ENCODE results near the gene IKBKE.
A peak's percentile ranks its signal among the peaks of the same experiment; 100 is the strongest.

IKBKE gene

GRCh38 chr1:206455289-206455665, 15.0 kb upstream of the IKBKE start:
- no peak for DNase-seq (ENCODE audit: low read depth)

GRCh38 chr1:206455666-206456344, 14.5 kb upstream of the IKBKE start:
- no peak for DNase-seq (ENCODE audit: low read depth)

DNA sequence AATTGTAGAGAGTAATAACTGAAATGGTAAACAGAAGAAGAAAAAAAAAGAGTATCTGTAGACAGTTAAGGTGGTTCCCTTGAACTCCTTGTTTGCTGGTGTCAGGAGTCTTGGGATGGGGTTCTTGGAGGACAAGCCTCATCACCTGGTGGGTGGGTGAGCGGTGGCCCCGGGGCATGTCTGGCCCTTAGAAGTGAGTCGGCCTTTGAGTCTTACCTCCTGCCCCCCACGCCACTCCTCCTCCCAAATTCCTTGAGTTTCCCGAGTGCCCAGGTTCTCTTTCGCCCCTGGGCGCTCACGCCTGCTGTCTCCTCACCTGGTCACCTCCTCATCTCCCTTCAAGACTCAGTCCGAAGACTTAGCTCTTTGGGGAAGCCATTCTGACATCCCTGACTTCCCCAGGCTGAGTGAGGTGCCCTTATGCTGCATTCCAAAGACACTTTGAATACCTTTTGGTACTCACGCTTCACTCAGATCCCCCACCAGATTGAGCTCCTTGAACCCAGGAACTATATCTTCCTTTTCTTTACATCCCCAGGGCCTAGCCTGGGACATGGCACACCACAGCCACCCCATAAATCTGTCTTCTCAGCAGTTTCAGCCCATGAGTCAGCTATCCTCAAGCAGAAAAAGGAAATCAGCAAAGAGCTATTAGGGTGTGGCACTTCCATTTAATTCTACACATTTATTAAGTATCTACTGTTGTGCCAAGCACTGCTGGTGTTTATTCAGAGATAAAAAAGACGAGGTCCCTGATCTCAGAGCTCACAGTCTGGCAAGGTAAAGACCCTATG, 13.5 kb upstream of the IKBKE start:
- DNase-seq (ENCODE audit: low read depth): no peak

DNA sequence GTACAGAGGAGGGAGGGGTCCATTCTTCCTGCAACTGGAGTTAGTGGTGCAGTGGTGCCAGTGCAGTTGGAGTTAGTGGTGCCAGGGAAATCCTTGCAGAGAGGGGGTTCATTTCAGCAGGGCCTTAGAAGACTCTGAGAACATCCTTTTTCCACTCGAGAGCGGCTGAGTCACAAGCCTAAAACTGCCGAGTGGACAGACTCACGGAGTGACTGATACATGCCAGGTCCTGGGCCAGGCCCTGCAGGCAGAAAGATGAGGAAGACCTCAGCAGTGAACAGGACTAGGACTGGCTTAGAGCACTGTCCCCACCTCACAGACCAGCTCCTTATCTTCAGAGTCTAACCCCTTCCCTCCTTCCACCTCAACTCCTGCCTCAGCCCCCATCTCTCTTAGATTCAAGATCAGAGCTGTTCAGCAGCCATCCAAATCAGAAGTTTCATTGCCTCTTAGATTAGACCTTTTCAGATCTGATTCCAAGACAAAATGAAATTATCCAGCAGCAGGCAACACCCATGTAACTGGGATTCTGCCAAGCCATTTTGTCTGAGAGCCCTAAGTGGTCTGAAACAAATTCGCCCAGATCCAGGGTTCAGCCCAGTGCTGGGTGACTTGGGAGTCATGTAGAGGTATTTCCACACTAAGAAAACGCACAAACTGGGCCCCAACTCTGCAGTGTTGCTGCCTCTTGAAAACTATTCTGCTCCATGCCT, 12.7 kb upstream of the IKBKE start:
- DNase-seq (ENCODE audit: low read depth): no peak

GRCh38 chr1:206459703-206460102, 10.6 kb upstream of the IKBKE start:
- DNase-seq (ENCODE audit: low read depth): no peak

DNA sequence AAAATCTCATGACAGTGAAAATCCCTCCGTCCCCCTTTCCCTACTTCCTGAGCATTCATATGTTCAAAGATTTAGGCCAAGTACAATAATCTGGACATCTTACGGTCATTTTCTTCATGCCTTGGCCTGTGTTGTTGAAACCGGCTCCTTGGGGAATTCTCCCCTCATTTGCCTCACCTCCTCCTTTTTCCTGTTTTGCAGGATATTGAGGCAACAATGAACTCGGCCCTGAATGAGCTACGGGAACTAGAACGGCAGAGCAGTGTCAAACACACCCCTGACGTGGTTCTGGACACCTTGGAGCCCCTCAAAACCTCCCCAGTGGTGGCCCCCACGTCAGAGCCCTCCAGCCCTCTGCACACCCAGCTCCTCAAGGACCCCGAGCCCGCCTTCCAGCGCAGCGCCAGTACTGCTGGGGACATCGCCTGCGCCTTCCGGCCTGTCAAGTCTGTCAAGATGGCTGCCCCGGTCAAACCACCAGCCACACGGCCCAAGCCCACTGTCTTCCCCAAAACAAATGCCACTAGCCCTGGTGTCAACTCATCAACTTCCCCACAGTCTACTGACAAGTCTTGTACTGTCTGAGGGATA, 9.3 kb upstream of the IKBKE start:
- DNase-seq (ENCODE audit: low read depth): no peak

GRCh38 chr1:206461602-206462455, 8.4 kb upstream of the IKBKE start:
- DNase-seq (ENCODE audit: low read depth): peak; percentile 66

GRCh38 chr1:206463137-206463536, 7.1 kb upstream of the IKBKE start:
- DNase-seq (ENCODE audit: low read depth): no peak

GRCh38 chr1:206463911-206464310, 6.4 kb upstream of the IKBKE start:
- no peak for DNase-seq (ENCODE audit: low read depth)

GRCh38 chr1:206464456-206464964, 5.8 kb upstream of the IKBKE start:
- DNase-seq (ENCODE audit: low read depth): no peak

DNA sequence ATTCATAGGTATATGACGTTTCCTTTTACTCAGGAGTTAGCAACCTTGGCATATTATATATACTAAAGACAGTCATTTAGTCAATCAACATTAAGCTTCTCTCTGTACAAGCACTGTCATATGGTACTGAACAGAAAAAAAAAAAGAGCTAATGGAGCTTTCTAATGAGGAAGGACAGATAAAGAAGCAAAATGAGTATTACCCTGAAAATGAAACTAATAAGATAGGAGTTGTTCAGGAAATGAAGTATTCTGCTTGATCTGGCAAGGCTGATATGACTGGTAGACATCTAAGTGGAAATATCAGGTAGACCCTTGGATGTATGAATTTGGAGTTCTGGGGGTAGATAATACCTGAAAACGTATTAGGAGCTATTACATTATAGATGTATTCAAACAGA, 4.3 kb upstream of the IKBKE start:
- DNase-seq (ENCODE audit: low read depth): no peak

DNA sequence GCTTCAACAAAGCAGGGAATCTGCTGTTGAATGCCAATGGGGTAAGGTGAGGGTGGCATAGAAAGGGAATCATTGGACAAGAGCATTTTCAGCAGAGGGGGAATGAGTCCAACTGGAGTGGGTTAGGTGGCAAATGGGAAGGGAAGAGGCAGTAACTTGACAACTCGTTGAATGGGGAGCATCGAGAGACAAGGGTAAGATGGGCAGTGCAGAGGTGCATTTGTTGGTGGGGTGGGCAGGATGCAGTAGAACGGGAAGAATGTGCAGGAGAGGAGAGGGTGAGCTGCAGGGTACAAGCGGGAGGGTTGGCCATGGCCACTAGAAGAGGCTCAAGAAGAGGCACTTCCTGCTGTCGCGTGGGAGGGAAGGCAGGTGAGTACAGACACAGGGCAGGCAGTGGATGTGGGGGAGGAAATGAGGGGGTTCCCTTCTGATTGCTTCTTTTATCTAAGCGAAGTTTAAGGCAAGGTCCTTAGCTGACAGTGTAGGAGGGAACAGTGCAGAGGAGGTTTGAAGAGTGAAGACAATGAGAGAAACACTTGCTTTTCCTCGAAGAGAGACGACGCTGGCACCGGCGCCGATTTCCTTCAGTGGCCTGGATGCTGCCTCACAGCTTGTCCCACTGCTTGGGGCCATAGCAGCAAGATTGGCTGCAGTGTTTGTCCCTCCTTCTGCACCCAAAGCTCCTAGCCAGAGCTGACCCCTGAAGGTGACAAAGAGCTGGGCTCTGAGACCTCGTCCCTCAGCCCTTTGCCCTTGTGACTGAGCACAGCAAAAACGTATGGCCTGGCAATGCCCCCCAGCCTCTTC, 3.2 kb upstream of the IKBKE start:
- DNase-seq (ENCODE audit: low read depth): no peak

GRCh38 chr1:206467915-206468314, 2.4 kb upstream of the IKBKE start:
- no peak for DNase-seq (ENCODE audit: low read depth)

GRCh38 chr1:206468571-206468970, 1.7 kb upstream of the IKBKE start:
- DNase-seq (ENCODE audit: low read depth): no peak

DNA sequence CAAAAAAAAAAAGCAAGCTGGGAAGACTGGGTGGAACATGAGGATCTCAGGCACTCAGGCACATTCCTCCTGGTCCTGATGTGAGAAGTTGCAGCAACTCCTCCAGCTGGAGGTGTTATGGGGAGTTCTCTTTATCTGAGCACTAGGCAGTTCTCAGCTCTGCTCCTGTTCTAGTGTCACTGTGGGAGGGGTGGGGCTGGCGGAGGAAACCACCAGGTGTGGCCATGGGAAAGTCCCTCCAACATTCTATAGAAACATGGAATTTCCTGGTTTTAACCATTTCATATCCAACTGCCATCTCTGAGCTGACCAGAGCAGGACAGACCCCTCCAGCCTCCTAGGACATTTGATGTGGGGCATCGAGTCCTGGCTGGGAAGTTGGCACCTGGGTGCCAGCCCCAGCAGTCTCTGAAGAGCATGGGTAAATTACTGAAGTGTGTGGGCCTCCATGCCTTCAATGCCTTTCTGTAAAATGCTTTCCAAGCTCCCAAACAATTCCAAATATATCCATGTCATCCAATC, 804 bp upstream of the IKBKE start:
- DNase-seq (ENCODE audit: low read depth): peak; percentile 30

DNA sequence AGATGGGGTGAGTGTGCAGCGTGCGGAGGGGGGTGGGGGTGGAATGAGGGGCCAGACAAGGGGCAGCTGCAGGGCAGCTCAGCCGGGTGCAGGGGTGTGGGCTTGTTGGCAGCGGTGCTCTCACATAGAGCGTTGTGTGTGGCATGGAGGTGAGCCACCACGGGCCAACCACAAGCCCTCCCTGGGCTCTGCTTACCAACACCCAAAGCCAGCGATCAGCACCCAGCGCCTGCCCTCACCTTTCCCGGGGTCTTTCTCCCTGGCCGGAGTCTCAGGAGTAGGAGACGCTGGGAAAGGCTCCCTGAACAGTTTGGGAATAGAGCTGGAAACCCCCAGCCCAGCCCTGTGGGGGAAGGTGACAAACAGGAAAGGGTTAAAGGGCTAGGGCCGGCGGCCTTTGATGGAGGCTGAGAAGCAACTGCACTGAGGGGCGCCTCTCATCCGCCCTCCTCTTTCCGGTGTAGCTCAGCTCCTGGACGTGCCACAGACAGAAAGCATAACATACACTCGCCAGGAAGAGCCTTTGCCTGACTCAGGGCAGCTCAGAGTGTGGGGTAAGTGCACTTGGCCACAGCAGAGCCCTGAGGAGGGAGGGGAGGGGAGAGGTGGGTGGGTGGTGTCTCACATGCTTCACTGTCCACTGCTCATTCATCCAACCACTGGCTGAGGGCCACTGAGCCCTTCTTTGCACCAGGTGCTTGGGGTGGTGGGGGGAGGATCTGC, 577 bp downstream of the IKBKE start:
- DNase-seq (ENCODE audit: low read depth): peak; percentile 26

DNA sequence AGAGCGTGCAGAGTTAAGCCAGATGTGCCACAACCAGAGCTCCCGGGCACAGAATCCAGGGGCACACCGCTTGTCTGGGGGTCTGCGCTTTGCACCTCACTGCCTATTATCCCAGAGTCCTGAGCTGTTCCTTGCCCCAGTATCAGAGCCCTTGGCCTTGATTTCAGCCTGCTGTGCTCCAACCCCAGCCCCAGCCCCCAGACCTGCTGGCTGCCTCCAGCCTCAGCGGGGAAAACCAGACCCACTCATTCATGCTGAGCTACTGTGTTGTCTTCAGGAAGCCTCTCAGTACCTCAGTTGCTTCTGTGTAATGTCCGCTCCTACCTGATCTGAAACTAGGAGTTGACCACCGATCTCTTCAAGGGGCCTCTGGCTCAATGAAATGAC, 1.1 kb downstream of the IKBKE start:
- no peak for DNase-seq (ENCODE audit: low read depth)

GRCh38 chr1:206472024-206472423, 1.7 kb downstream of the IKBKE start:
- DNase-seq (ENCODE audit: low read depth): no peak

DNA sequence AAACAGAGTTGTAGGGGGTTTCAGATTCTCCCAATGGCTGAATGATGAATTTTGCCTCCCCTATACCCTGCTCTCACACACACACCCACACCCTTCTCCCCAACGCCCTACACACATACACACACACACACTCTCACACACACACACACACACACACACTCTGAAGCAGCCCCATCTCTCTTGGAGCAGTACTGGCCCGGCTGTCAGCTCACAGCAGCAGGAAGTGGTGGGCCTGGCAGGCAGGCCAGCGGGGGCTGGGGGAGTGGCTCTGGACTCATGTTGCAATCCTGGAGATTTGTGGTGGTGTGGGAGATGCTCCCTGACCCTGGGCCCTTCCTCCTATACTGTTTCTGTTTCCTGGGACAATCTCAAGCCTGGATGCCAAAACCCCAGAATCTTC, 2.2 kb downstream of the IKBKE start:
- DNase-seq (ENCODE audit: low read depth): no peak

GRCh38 chr1:206472886-206473285, 2.6 kb downstream of the IKBKE start:
- DNase-seq (ENCODE audit: low read depth): no peak

Measured in activated T-cell treated with anti-CD3 and anti-CD28 coated beads for 24 hours (primary cell).